ENCODE data around the gene CEACAM1. TPM values are rescaled to one million over a fixed set of nuclear protein-coding genes. Genes with fewer than 3 reads are reported as not detected.
"Not testable (repeated sequence)": the region's sequence is repeated elsewhere in the genome, so short reads cannot be mapped to it uniquely, and the experiment has no call there.

Gene CEACAM1
- total RNA-seq, 1 donor: not detected

GRCh38 chr19:42461700-42462324 is 66.5 kb downstream of the CEACAM1 start:
- peaks cover 4% of the 10 kb centered on the region for H3K4me1 ChIP-seq (ENCODE audit: insufficient read depth, low read length)
- no peaks in the 10 kb centered on the region for H3K79me2 ChIP-seq (ENCODE audit: insufficient read depth, low read length)
- TF ChIP-seq CTCF (IDR thresholded peaks at IDR 0.05; ENCODE audit: extremely low read depth, low read depth, low read length): no peak
- no peak for DNase-seq (ENCODE audit: insufficient read length, low spot score, missing footprints)
- H3K4me2 ChIP-seq (ENCODE audit: insufficient read depth, low read length): no peak overlapping the region
- no peaks in the 10 kb centered on the region for H3K36me3 ChIP-seq (ENCODE audit: insufficient read depth, low read length)
- no peak overlapping the region for H2AFZ ChIP-seq (ENCODE audit: low read length)
- H4K20me1 ChIP-seq (ENCODE audit: insufficient read depth, low read length): peaks cover 4% of the 10 kb centered on the region
- peaks cover 11% of the 10 kb centered on the region for H3K27me3 ChIP-seq (ENCODE audit: insufficient read depth, low read length)
- H3K27ac ChIP-seq (ENCODE audit: low read depth, low read length): no peak overlapping the region
- H3K9me3 ChIP-seq (ENCODE audit: low read depth, low read length): no peaks in the 10 kb centered on the region
- no peak overlapping the region for H3K4me3 ChIP-seq (ENCODE audit: insufficient read depth, low read length)

- H2AFZ ChIP-seq (ENCODE audit: low read length); H3K27ac ChIP-seq (ENCODE audit: low read depth, low read length): not testable (repeated sequence)
These were observed 67.0 kb downstream of the CEACAM1 start for GRCh38 chr19:42461231-42461630.

GRCh38 chr19:42459926-42460325 is 68.4 kb downstream of the CEACAM1 start:
- no peaks in the 10 kb centered on the region for H3K4me1 ChIP-seq (ENCODE audit: insufficient read depth, low read length)
- no peak overlapping the region for H3K27ac ChIP-seq (ENCODE audit: low read depth, low read length)
- no peak overlapping the region for H3K4me2 ChIP-seq (ENCODE audit: insufficient read depth, low read length)
- no peaks in the 10 kb centered on the region for H3K36me3 ChIP-seq (ENCODE audit: insufficient read depth, low read length)
- no peaks in the 10 kb centered on the region for H3K9me3 ChIP-seq (ENCODE audit: low read depth, low read length)
- peaks cover 8% of the 10 kb centered on the region for H3K27me3 ChIP-seq (ENCODE audit: insufficient read depth, low read length)
- H3K4me3 ChIP-seq (ENCODE audit: insufficient read depth, low read length): no peak overlapping the region
- TF ChIP-seq CTCF (IDR thresholded peaks at IDR 0.05; ENCODE audit: extremely low read depth, low read depth, low read length): no peak
- H3K79me2 ChIP-seq (ENCODE audit: insufficient read depth, low read length): no peaks in the 10 kb centered on the region
- no peak for DNase-seq (ENCODE audit: insufficient read length, low spot score, missing footprints)
- no peak overlapping the region for H2AFZ ChIP-seq (ENCODE audit: low read length)
- H4K20me1 ChIP-seq (ENCODE audit: insufficient read depth, low read length): peaks cover 6% of the 10 kb centered on the region

More at GRCh38 chr19:42461231-42461630, 67.0 kb downstream of the CEACAM1 start:
- H3K27me3 ChIP-seq (ENCODE audit: insufficient read depth, low read length): peaks cover 11% of the 10 kb centered on the region
- H3K36me3 ChIP-seq (ENCODE audit: insufficient read depth, low read length); DNase-seq (ENCODE audit: insufficient read length, low spot score, missing footprints); H3K9me3 ChIP-seq (ENCODE audit: low read depth, low read length); H3K4me1 ChIP-seq (ENCODE audit: insufficient read depth, low read length); H3K4me2 ChIP-seq (ENCODE audit: insufficient read depth, low read length); H3K4me3 ChIP-seq (ENCODE audit: insufficient read depth, low read length); H4K20me1 ChIP-seq (ENCODE audit: insufficient read depth, low read length); H3K79me2 ChIP-seq (ENCODE audit: insufficient read depth, low read length): not testable (repeated sequence)

Small RNA genes within 50 kb of the gene (small RNA-seq; reads per million reads assigned to genes)
- not detected for gene RNU4-60P

Other genes with a start within 250 kb of the CEACAM1 start
- gene PRR19, start 226.3 kb downstream of the CEACAM1 start, total RNA-seq: 0.36 and 0.59 TPM in 2 replicates
- gene PAFAH1B3, start 225.9 kb downstream of the CEACAM1 start, total RNA-seq: 18.3 and 23.2 TPM in 2 replicates
- gene TMEM145, start 215.2 kb downstream of the CEACAM1 start, total RNA-seq: not detected in 2 replicates
- gene MEGF8, start 202.8 kb downstream of the CEACAM1 start, total RNA-seq: 23.9 and 30.0 TPM in 2 replicates
- gene CNFN, start 138.2 kb downstream of the CEACAM1 start, total RNA-seq: not detected in 2 replicates
- 1.8 and 2.7 TPM in 2 replicates for gene LIPE, start 101.1 kb downstream of the CEACAM1 start, total RNA-seq
- not detected in 2 replicates for gene CXCL17, start 85.5 kb downstream of the CEACAM1 start, total RNA-seq
- not detected in 2 replicates for gene CEACAM8, start 66.4 kb upstream of the CEACAM1 start, total RNA-seq
- not detected in 2 replicates for gene PSG3, start 212.0 kb upstream of the CEACAM1 start, total RNA-seq
- not detected in 2 replicates for gene PSG8, start 237.2 kb upstream of the CEACAM1 start, total RNA-seq